ENCODE measurements around the gene LGR4.

Gene LGR4

DNA sequence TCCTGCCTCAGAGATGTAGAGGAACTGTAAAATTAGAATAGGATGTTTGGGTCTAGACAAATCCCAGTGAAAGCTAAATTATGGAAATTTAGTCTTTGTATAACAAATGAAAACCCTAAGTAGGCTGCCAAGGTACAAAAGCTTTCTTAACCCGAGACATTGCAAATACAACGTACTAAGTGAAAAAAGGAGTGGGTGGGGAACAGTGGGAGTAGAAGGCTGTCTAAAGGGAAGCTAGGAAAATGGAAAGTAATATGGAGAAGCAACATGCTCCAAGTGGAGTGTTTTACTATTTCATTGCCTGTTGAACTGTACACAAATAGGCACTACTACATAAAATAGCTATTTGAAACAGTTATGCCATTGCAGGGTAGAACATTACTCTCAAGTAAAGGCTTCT is 40.8 kb upstream of the LGR4 start:
- Histone ChIP-seq H3K4me3 (ENCODE audit: low read depth in 1 of 2, low read length in 1 of 2) (no peak overlapping the region), H3K27me3 (no peaks in the 10 kb centered on the region), H3K9me3 (no peaks in the 10 kb centered on the region), H3K36me3 (no peaks in the 10 kb centered on the region), H3K4me1 (ENCODE audit: control insufficient read depth in 1 of 2, insufficient read depth in 1 of 2, low read depth in 1 of 2, low read length in 1 of 2) (peaks cover 3 to 4% of the 10 kb centered on the region in 2 experiments), H3K27ac (no peak overlapping the region)
- TF ChIP-seq, protein P1, sequence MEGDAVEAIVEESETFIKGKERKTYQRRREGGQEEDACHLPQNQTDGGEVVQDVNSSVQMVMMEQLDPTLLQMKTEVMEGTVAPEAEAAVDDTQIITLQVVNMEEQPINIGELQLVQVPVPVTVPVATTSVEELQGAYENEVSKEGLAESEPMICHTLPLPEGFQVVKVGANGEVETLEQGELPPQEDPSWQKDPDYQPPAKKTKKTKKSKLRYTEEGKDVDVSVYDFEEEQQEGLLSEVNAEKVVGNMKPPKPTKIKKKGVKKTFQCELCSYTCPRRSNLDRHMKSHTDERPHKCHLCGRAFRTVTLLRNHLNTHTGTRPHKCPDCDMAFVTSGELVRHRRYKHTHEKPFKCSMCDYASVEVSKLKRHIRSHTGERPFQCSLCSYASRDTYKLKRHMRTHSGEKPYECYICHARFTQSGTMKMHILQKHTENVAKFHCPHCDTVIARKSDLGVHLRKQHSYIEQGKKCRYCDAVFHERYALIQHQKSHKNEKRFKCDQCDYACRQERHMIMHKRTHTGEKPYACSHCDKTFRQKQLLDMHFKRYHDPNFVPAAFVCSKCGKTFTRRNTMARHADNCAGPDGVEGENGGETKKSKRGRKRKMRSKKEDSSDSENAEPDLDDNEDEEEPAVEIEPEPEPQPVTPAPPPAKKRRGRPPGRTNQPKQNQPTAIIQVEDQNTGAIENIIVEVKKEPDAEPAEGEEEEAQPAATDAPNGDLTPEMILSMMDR (IDR thresholded peaks at IDR 0.05), result no peak

DNA sequence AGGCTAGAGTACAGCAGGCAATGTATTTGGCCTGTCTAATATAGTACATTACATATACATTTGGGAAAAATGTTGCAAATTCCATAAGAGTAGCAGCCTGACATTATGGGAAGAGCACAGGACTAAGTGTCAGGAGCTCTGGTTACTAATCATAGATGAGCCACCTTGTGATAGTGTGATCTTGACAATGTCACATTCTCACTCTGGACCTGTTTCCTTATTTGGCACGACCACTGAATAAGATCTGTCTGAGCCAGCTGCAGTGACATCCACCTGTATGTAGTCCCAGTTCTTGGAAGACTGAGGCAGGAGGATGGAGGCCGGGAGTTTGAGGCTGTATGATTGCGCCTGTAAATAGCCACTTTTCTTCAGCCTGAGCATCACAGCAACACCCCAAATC is 39.6 kb upstream of the LGR4 start:
- Histone ChIP-seq H3K27ac (no peak overlapping the region), H3K4me3 (ENCODE audit: low read depth in 1 of 2, low read length in 1 of 2) (no peak overlapping the region), H3K4me1 (ENCODE audit: control insufficient read depth in 1 of 2, insufficient read depth in 1 of 2, low read depth in 1 of 2, low read length in 1 of 2) (peaks cover 5 to 6% of the 10 kb centered on the region in 2 experiments), H3K36me3 (no peaks in the 10 kb centered on the region), H3K9me3 (no peaks in the 10 kb centered on the region), H3K27me3 (no peaks in the 10 kb centered on the region)
- TF ChIP-seq, protein P1 (IDR thresholded peaks at IDR 0.05), result no peak

DNA sequence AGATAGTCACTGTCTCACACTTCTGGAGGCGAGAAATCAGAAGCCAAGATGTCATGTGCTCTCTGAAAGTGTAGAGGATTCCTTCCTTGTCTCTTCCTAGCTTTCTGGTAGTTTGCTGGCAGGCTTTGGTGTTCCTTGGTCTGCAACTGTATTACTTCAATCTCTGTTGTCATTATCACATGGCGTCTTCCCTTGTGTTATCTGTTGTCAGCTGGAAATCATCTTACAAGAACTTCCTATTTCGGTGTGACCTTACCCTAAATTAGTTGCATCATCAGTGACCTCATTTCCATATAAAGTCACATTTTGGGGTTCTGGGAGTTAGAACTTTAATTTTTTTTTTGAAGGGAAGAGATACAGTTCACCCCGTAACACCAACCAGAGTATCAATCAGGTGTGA is 37.3 kb upstream of the LGR4 start:
- Histone ChIP-seq H3K36me3 (no peaks in the 10 kb centered on the region), H3K4me3 (ENCODE audit: low read depth in 1 of 2, low read length in 1 of 2) (no peak overlapping the region), H3K27me3 (no peaks in the 10 kb centered on the region), H3K27ac (no peak overlapping the region), H3K4me1 (ENCODE audit: control insufficient read depth in 1 of 2, insufficient read depth in 1 of 2, low read depth in 1 of 2, low read length in 1 of 2) (peaks cover 18 to 20% of the 10 kb centered on the region in 2 experiments), H3K9me3 (no peaks in the 10 kb centered on the region)
- TF ChIP-seq, protein P1 (IDR thresholded peaks at IDR 0.05), result no peak

DNA sequence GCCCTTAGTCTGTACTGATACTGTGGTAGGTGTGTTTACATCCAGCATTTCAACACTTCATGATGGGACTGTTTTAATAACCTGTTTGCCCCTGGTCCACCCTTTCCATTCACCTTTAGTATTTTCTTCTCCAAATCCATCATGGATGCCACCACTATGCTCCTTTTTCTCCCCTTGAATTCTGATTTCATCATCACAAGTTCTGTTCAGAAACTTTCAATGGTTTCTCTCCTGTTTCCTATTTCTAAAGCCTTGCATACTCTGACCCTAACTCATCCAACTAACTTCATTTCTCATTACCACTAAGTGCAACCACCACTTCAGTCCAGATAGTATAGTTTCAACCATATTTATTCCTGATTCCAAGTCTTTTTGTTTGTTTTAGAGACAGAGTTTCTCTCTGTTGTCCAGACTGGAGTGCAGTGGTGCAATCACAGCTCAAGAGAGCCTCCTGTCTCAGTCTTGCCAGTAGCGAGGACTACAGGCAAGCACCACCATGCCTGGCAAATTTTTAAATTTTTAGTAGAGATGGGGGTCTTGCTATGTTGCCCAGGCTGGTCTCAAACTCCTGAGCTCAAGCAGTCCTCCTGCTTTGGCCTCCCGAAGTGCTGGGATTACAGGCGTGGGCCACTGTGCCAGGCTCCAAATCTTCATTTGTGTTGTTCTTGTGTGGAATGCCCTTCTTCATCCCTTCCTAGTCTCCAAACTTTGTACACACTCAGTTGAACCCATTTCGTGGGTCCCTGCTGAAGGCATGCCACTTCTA is 35.1 kb upstream of the LGR4 start:
- TF ChIP-seq, protein P1 (IDR thresholded peaks at IDR 0.05), result no peak
- Histone ChIP-seq H3K27ac (no peak overlapping the region), H3K27me3 (no peaks in the 10 kb centered on the region), H3K4me1 (ENCODE audit: control insufficient read depth in 1 of 2, insufficient read depth in 1 of 2, low read depth in 1 of 2, low read length in 1 of 2) (peaks cover 18 to 20% of the 10 kb centered on the region in 2 experiments), H3K36me3 (no peaks in the 10 kb centered on the region), H3K4me3 (ENCODE audit: low read depth in 1 of 2, low read length in 1 of 2) (peak overlapping the region in 1 of 2 experiments; percentile 97), H3K9me3 (no peaks in the 10 kb centered on the region)

DNA sequence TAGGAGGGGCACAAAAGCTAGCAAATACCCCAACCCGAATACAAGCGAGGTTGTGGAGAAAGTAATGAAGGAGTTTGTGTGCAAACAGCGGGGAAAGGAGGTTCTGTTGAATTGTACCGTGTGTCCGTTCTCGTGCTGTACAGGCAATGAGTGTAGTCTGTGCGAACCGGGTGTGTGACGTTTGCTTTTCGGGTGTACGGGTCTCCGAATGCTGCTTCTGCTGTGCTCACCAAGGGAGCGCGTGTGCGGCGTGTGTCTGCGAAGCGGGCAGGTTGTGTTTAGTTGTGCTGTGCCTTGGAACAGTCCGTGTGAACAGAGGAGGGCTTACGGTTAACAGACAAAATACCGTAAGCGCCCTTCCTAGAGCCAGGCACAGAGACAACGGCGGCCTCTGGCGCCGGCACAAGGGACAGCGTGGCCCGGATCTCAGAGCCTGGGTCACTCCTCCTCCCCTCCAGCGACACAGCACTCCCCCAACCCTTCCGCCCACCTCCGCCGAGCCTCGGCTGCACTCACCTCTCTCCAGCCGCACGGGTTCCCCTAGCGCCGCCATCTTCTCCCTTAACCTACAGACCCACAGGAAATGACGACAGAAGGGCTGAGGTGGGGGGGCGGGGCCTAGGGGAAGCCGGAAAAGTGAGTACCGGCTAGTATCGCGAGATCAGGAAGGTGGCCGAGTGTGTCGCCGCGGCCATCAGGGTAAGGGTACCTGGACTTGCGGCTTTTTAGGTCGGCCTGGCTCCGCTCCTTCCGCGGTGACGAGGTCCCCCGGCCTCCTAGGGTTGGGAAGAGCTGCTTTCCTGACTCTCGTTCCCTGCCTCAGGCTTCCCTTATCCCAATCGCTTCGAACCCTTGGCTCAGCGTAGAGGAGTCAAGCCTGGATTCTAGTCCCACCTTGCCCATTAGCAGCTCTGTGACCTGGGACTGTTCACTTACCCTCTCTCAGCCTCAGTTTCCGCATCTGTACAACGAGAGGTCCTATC is 33.9 kb upstream of the LGR4 start, which contains the start of gene LIN7C:
TSS of gene LIN7C (minus strand) at position 570 of the 983 bp plus-strand sequence. CDS start at position 553, 17 bp downstream.
- peak within 1 kb of the TSS; percentile 74 for H3K27ac ChIP-seq

More for the DNA sequence above, 33.9 kb upstream of the LGR4 start, which contains the start of gene LIN7C:
- Histone ChIP-seq H3K36me3 (peaks cover under 1% of the 10 kb centered on the region), H3K4me3 (ENCODE audit: low read depth in 1 of 2, low read length in 1 of 2) (peak within 1 kb of the TSS; percentile 77 to 97), H3K9me3 (no peaks in the 10 kb centered on the region), H3K27me3 (no peaks in the 10 kb centered on the region), H3K4me1 (ENCODE audit: control insufficient read depth in 1 of 2, insufficient read depth in 1 of 2, low read depth in 1 of 2, low read length in 1 of 2) (peaks cover 18 to 20% of the 10 kb centered on the region in 2 experiments)
- TF ChIP-seq, protein P1 (IDR thresholded peaks at IDR 0.05), result peak; percentile 49

Measured in neutrophil (primary cell).